Astrocyte of the spinal cord (primary cell): ENCODE measurements around the gene REXO4.

Experiments used
- DNase-seq: peaks from one replicate; pipeline ENCODE4 v3.0.0; 2011; ENCODE audit warnings: low read depth, low spot score
- H3K4me3 ChIP-seq: 2 replicates; pipeline ENCODE4 v1.5.1; 2011; ENCODE audit warnings: low read depth, mild to moderate bottlenecking, low read length, moderate library complexity
- in situ Hi-C: cut with HindIII; loops from 2 replicates; pipeline ENCODE4 v1.10.0; 2017; ENCODE audit warnings: low sequenced_read_pairs
- TF ChIP-seq, protein P1 (sequence below): IDR thresholded peaks from 2 replicates; pipeline ENCODE4 v1.5.1; 2012; ENCODE audit warnings: low read depth, mild to moderate bottlenecking, low read length, inconsistent platforms

REXO4 gene

DNA sequence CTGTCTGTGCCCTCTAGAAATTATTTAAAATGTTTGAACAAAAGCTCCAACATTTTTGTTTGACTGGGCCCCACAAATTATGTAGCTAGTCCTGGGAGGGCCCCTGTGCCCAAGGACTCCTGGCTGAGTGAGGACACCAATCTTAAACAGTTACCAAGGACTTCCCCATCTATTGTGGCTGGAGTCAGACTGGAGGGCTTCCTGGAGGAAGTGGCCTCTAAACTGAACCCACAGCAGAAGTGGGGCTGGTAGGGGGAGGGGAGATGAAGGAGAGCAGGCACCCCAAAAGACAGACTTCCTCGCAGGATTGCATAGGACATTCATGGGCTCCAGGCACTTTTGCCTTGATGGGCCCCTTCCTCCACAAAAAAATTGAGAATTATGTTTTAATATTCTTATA lies 12.4 kb upstream of the REXO4 start:
- TF ChIP-seq, protein P1, sequence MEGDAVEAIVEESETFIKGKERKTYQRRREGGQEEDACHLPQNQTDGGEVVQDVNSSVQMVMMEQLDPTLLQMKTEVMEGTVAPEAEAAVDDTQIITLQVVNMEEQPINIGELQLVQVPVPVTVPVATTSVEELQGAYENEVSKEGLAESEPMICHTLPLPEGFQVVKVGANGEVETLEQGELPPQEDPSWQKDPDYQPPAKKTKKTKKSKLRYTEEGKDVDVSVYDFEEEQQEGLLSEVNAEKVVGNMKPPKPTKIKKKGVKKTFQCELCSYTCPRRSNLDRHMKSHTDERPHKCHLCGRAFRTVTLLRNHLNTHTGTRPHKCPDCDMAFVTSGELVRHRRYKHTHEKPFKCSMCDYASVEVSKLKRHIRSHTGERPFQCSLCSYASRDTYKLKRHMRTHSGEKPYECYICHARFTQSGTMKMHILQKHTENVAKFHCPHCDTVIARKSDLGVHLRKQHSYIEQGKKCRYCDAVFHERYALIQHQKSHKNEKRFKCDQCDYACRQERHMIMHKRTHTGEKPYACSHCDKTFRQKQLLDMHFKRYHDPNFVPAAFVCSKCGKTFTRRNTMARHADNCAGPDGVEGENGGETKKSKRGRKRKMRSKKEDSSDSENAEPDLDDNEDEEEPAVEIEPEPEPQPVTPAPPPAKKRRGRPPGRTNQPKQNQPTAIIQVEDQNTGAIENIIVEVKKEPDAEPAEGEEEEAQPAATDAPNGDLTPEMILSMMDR, result no peak
- in situ Hi-C loops, result no loop called here
- H3K4me3 ChIP-seq, result no peak overlapping the region
- no peak for DNase-seq

DNA sequence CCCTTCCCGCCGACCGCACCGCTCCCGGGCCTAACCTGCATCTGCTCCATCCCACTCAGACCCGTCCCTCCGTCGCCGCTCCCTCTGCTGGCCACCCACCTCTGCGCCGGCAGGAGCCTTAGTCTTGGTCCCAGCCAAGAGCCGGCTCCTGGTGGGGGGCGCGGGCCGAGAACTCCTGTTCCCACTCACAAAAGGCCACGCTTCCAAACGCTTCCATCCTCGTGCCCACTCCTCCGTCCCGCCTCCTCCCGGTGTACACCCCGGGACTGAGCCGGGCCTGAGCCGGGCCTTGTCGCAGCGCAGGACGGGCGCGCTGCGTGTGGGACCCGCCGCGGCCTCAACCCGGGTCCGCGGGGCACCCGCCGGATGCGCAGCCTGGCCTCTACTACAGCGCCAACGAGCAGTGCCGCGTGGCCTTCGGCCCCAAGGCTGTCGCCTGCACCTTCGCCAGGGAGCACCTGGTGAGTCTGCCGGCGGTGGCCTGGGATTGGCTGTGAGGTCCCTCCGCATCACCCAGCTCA lies 11.9 kb upstream of the REXO4 start:
- in situ Hi-C loops, result no loop called here
- H3K4me3 ChIP-seq, result no peak overlapping the region
- TF ChIP-seq, protein P1, result peak; percentile 59
- no peak for DNase-seq

DNA sequence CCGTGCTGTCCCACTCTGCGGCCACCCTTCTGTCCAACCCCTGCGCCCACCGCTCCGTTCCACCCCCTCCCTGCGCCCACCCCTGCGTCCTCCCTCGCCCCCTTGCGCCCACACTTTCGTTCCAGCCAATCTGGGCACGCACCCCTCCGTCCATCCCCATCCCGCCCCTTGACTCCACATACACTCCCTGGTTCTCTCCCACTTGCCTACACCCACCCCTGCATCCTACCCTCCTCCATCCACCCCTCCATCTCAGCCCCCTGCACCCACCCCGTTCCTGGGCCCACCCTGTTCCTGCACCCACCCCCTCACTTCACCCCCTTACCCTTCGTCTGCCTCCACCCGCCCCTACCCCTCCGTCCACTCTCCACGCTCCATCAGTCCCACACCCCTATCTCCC lies 11.4 kb upstream of the REXO4 start:
- in situ Hi-C loops, result no loop called here
- no peak for DNase-seq
- no peak overlapping the region for H3K4me3 ChIP-seq
- TF ChIP-seq, protein P1, result no peak

DNA sequence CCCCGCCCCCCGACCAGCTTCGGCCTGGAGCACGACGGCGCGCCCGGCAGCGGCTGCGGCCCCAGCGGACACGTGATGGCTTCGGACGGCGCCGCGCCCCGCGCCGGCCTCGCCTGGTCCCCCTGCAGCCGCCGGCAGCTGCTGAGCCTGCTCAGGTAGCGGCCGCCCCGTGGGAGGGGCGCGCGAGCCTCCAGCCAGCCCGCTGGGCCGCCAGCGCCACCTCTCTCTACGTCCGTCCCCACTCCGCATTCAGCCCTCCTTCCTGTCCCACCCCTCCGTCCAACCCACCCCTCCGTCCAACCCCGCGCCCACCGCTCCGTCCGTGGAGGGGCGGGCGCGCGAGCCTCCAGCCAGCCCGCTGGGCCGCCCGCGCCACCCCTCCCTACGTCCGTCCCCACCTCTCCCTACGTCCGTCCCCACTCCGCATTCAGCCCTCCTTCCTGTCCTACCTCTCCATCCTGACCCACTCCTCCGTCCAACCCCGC lies 10.8 kb upstream of the REXO4 start:
- H3K4me3 ChIP-seq, result no peak overlapping the region
- DNase-seq, result no peak
- TF ChIP-seq, protein P1, result no peak
- in situ Hi-C loops, result no loop called here

DNA sequence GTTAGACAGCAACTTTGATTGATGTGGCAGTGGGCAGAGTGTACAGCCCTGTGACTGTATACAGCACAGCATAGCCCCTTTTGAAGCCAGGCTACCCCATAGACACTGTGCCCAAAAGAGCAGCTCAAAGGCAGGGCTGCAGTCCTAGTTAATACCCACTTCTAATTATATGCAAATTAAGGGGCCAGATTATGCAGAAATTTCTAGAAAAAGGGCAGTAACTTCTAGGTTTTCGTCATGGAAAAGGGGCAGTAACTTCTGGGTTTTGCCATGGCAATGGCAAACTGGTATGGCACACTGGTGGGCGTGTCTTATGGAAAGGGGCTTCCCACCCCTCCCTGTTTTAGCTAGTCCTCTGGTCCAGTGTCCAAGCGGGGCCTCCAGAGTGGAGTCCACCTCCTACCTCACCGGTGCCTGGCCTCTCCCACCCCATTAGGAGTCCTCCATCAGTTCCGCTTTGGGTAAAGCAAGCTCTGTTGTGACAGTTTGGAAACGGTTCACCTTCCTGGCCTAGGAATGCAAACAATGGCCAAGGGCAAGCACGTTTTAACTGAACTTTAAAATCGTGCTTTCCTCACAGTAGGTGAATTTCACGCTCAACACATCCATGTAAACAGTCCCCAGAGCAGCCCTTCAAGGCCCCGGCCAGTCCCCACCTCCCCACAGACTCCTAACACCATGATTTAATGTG lies 10.0 kb upstream of the REXO4 start:
- no peak for DNase-seq
- TF ChIP-seq, protein P1, result no peak
- H3K4me3 ChIP-seq, result no peak overlapping the region
- in situ Hi-C loops, result no loop called here

DNA sequence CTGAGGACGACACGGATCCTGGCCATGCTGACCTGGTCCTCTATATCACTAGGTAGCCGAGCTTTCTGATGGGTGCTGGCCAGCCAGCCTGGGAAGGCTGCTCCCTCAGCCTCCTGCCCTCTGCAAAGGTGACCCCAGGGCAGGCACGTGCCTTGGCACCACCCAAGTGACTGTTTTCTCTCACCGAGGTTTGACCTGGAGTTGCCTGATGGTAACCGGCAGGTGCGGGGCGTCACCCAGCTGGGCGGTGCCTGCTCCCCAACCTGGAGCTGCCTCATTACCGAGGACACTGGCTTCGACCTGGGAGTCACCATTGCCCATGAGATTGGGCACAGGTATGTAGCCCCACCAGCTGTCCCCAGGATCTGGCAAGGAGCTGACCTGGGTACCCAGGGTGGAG lies 8.2 kb upstream of the REXO4 start:
- TF ChIP-seq, protein P1, result no peak
- DNase-seq, result no peak
- in situ Hi-C loops, result no loop called here
- H3K4me3 ChIP-seq, result no peak overlapping the region
